NB4 (cell line): ENCODE results near the gene KLHDC10.

ENCODE experiments used
- CTCF ChIP-seq: IDR thresholded peaks from one replicate; pipeline ENCODE4 v1.5.1; 2012; ENCODE audit warnings: low read depth, low read length
- MAX ChIP-seq: IDR thresholded peaks from 2 replicates; pipeline ENCODE4 v1.6.1; 2011; ENCODE audit warnings: low read depth, low read length
- MYC ChIP-seq: IDR thresholded peaks from 2 replicates; pipeline ENCODE4 v1.6.1; 2011; ENCODE audit warnings: low read depth, low read length
- POLR2A ChIP-seq: IDR thresholded peaks from 2 replicates; pipeline ENCODE4 v1.6.1; 2011; ENCODE audit warnings: mild to moderate bottlenecking; ENCODE audit not compliant: insufficient read length; ENCODE audit errors: extremely low read depth

GRCh38 chr7:130021105-130021834 is 49.1 kb upstream of the KLHDC10 start:
- TF ChIP-seq CTCF, result no peak
- no peak for TF ChIP-seq POLR2A
- no peak for TF ChIP-seq MYC
- TF ChIP-seq MAX, result no peak
